Measurements from ENCODE around the gene PPIF. TPM values are rescaled to one million over a fixed set of nuclear protein-coding genes. Genes with fewer than 3 reads are reported as not detected.

Gene PPIF
- total RNA-seq (10 to 100 TPM; 22.0 to 57.8 TPM), polyA plus RNA-seq (10 to 100 TPM; 21.7 to 96.8 TPM)
- long read RNA-seq, donor 1, transcript PPIF-201 (6 exons, 2,190 nt): major isoform, 12 of 12 reads
- long read RNA-seq, donor 1, partial matches to known transcripts: 0 of 12 reads
- long read RNA-seq, donor 1, other reads (novel, unspliced or antisense): 0 of 12 reads
- long read RNA-seq, donor 2, partial matches to known transcripts: 0 of 1 reads
- long read RNA-seq, donor 2, other reads (novel, unspliced or antisense): 0 of 1 reads
- long read RNA-seq, donor 3, partial matches to known transcripts: 0 of 4 reads
- long read RNA-seq, donor 3, other reads (novel, unspliced or antisense): 0 of 4 reads
- long read RNA-seq, donor 4, partial matches to known transcripts: 0 of 3 reads
- long read RNA-seq, donor 4, other reads (novel, unspliced or antisense): 0 of 3 reads
- long read RNA-seq, donor 5, transcript PPIF-201 (6 exons, 2,190 nt): major isoform, 12 of 12 reads
- long read RNA-seq, donor 5, partial matches to known transcripts: 0 of 12 reads
- long read RNA-seq, donor 5, other reads (novel, unspliced or antisense): 0 of 12 reads

GRCh38 chr10:79347226-79347893 lies at the start of gene PPIF:
TSS of gene PPIF (plus strand) at chr10:79347469. CDS start at chr10:79347549, 80 bp downstream.
- ATAC-seq (ENCODE audit: insufficient read depth, low FRiP score) (peak; percentile 94), DNase-seq (peak; percentile 93 to 96 (median 94))
- Histone ChIP-seq H3K9me3 (ENCODE audit: control insufficient read depth in 4 of 4, insufficient read depth in 3 of 4, low read length in 3 of 4) (no peaks in the 10 kb centered on the region), H3K9ac (ENCODE audit: insufficient read depth in 1 of 2, low read length in 2 of 2) (peak within 1 kb of the TSS; percentile 41 to 50), H3K27me3 (ENCODE audit: control insufficient read depth in 3 of 3, insufficient read depth in 3 of 3, low read length in 2 of 3) (no peaks in the 10 kb centered on the region), H3K4me3 (peak within 1 kb of the TSS; percentile 67), H3K36me3 (ENCODE audit: control insufficient read depth in 4 of 4, insufficient read depth in 4 of 4, low read length in 4 of 4) (peaks cover 4 to 21% (median 16%) of the 10 kb centered on the region in 4 donors), H3K4me1 (ENCODE audit: control insufficient read depth in 5 of 5, insufficient read depth in 5 of 5, low read length in 5 of 5) (peaks cover 0 to 20% (median 6%) of the 10 kb centered on the region in 5 donors), H3K27ac (ENCODE audit: low read depth in 1 of 2, low read length in 1 of 2) (peak within 1 kb of the TSS; percentile 90 to 96)
- WGBS, 2 donors: 0% methylated on average over 39 to 77 of the region's 77 CpGs
- TF ChIP-seq CTCF (IDR thresholded peaks at IDR 0.05; ENCODE audit: control extremely low read depth, extremely low read depth): peak; percentile 85

- no peaks in the 10 kb centered on the region for H3K27me3 ChIP-seq (ENCODE audit: control insufficient read depth in 3 of 3, insufficient read depth in 3 of 3, low read length in 2 of 3)
- DNase-seq (no peak), ATAC-seq (ENCODE audit: insufficient read depth, low FRiP score) (no peak)
- peaks cover 0 to 3% (median 0%) of the 10 kb centered on the region in 5 donors for H3K4me1 ChIP-seq (ENCODE audit: control insufficient read depth in 5 of 5, insufficient read depth in 5 of 5, low read length in 5 of 5)
- WGBS, 2 donors: 87 to 90% methylated on average over 27 of the region's 27 CpGs
- H3K27ac ChIP-seq (ENCODE audit: low read depth in 1 of 2, low read length in 1 of 2): peak overlapping the region; percentile 9 to 35
- no peak for TF ChIP-seq CTCF (IDR thresholded peaks at IDR 0.05; ENCODE audit: control extremely low read depth, extremely low read depth)
- H3K4me3 ChIP-seq: no peak overlapping the region
- H3K9ac ChIP-seq (ENCODE audit: insufficient read depth in 1 of 2, low read length in 2 of 2): no peak overlapping the region
- peaks cover 4 to 81% (median 54%) of the 10 kb centered on the region in 4 donors for H3K36me3 ChIP-seq (ENCODE audit: control insufficient read depth in 4 of 4, insufficient read depth in 4 of 4, low read length in 4 of 4)
- no peaks in the 10 kb centered on the region for H3K9me3 ChIP-seq (ENCODE audit: control insufficient read depth in 4 of 4, insufficient read depth in 3 of 4, low read length in 3 of 4)
Measured at GRCh38 chr10:79298403-79299244, 48.6 kb upstream of the PPIF start.

- no peak for ATAC-seq (ENCODE audit: insufficient read depth, low FRiP score)
- 85 to 95% methylated on average over 13 of the region's 13 CpGs for WGBS, 2 donors
- TF ChIP-seq CTCF (IDR thresholded peaks at IDR 0.05; ENCODE audit: control extremely low read depth, extremely low read depth): no peak
- no peak overlapping the region for H3K4me3 ChIP-seq
- no peaks in the 10 kb centered on the region for H3K27me3 ChIP-seq (ENCODE audit: control insufficient read depth in 3 of 3, insufficient read depth in 3 of 3, low read length in 2 of 3)
- H3K4me1 ChIP-seq (ENCODE audit: control insufficient read depth in 5 of 5, insufficient read depth in 5 of 5, low read length in 5 of 5): peaks cover 0 to 3% (median 0%) of the 10 kb centered on the region in 5 donors
- peak overlapping the region; percentile 9 to 35 for H3K27ac ChIP-seq (ENCODE audit: low read depth in 1 of 2, low read length in 1 of 2)
- H3K9me3 ChIP-seq (ENCODE audit: control insufficient read depth in 4 of 4, insufficient read depth in 3 of 4, low read length in 3 of 4): no peaks in the 10 kb centered on the region
- H3K9ac ChIP-seq (ENCODE audit: insufficient read depth in 1 of 2, low read length in 2 of 2): no peak overlapping the region
- no peak for DNase-seq
- peaks cover 9 to 83% (median 54%) of the 10 kb centered on the region in 4 donors for H3K36me3 ChIP-seq (ENCODE audit: control insufficient read depth in 4 of 4, insufficient read depth in 4 of 4, low read length in 4 of 4)
Measured at GRCh38 chr10:79299397-79300241, 47.6 kb upstream of the PPIF start.

Measured in lung (tissue), 16 donors.